ENCODE data around the gene PIGB. TPM values are rescaled to one million over a fixed set of nuclear protein-coding genes. Genes with fewer than 3 reads are reported as not detected.

Gene PIGB
- total and polyA plus RNA-seq, 2 of the 13 experiments (the other 11 are each of a cell fraction or from before 2014, with no cell fraction given): 14.5 to 19.1 TPM

DNA sequence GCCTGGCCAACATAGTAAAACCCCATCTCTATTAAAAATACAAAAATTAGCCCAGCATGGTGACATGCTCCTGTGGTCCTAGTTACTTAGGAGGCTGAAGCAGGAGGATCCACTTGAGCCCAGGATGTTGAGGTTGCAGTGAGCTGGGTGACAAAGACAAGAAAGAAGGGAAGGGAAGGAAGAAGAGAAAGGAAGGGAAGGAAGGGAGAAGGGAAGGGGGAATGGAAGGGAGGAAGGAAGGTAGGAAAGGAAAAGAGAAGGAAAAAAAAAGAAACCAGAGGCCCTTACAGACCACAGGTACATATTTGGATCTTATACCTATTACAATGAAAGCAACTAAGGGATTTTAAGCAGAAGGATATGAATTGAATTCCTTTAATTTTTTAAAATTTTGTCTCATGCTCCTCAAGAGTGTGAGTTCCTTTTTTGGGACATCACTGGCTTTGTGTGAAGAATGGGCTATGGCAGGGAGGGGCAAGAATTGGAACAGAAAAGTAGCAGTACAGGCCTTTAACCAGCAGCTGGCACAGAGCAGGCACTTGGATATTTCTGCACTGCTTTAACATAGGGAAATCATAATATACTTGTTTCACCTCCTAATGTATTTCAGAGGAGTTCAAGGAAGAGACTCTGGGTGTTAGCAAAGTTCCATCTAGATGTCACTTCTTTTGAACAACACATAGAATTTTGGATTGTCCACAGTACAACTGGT is 37.3 kb upstream of the PIGB start (continued):
- TF ChIP-seq, protein P1, sequence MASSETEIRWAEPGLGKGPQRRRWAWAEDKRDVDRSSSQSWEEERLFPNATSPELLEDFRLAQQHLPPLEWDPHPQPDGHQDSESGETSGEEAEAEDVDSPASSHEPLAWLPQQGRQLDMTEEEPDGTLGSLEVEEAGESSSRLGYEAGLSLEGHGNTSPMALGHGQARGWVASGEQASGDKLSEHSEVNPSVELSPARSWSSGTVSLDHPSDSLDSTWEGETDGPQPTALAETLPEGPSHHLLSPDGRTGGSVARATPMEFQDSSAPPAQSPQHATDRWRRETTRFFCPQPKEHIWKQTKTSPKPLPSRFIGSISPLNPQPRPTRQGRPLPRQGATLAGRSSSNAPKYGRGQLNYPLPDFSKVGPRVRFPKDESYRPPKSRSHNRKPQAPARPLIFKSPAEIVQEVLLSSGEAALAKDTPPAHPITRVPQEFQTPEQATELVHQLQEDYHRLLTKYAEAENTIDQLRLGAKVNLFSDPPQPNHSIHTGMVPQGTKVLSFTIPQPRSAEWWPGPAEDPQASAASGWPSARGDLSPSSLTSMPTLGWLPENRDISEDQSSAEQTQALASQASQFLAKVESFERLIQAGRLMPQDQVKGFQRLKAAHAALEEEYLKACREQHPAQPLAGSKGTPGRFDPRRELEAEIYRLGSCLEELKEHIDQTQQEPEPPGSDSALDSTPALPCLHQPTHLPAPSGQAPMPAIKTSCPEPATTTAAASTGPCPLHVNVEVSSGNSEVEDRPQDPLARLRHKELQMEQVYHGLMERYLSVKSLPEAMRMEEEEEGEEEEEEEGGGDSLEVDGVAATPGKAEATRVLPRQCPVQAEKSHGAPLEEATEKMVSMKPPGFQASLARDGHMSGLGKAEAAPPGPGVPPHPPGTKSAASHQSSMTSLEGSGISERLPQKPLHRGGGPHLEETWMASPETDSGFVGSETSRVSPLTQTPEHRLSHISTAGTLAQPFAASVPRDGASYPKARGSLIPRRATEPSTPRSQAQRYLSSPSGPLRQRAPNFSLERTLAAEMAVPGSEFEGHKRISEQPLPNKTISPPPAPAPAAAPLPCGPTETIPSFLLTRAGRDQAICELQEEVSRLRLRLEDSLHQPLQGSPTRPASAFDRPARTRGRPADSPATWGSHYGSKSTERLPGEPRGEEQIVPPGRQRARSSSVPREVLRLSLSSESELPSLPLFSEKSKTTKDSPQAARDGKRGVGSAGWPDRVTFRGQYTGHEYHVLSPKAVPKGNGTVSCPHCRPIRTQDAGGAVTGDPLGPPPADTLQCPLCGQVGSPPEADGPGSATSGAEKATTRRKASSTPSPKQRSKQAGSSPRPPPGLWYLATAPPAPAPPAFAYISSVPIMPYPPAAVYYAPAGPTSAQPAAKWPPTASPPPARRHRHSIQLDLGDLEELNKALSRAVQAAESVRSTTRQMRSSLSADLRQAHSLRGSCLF (CRISPR knock-in tag; IDR thresholded peaks at IDR 0.05; ENCODE audit: borderline replicate concordance): no peak
- TF ChIP-seq ZC3H13 (CRISPR knock-in tag; IDR thresholded peaks at IDR 0.05): no peak

DNA sequence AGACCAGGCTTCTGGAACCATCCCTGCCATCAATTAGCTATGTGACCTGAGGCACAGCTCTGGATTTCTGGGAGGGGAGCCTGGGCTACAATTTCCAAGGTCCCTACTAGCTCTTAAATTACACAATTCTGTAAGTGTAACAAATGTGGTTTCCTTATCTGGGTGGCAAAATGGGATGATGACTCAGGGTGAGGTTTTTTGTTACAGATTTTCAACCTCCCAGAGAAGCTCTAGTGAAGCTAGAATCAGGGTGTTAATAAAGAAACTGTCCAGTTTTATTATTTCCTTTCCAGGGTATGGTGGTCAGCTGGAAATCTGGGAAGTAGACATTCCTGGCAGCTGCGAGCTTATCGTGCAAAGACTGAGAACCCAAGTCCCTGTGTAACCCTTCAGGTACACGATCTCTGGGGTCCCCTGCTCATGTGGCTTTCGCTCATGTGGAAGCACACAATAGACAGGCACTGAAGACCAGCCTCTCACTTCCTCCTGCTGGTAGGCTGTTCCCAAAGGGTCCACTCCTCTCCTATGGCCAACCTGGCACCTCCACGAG is 36.7 kb upstream of the PIGB start:
- BruUV-seq (replicated peaks): no TSS peak
- Histone ChIP-seq H3K4me3 (replicated peaks in 1 of 3; ENCODE audit: insufficient read depth in 1 of 3, low read depth in 2 of 3, low read length in 3 of 3) (no peak overlapping the region), H2AFZ (ENCODE audit: low read length) (no peak overlapping the region), H4K20me1 (ENCODE audit: insufficient read depth, low read length) (no peaks in the 10 kb centered on the region), H3K4me2 (ENCODE audit: low read depth, low read length) (no peak overlapping the region), H3K27ac (ENCODE audit: extremely low read length, insufficient read depth, low read length) (no peak overlapping the region), H3K79me2 (ENCODE audit: insufficient read depth, low read length) (no peaks in the 10 kb centered on the region), H3K9ac (ENCODE audit: insufficient read depth, low read depth, low read length) (no peak overlapping the region), H3K9me3 (ENCODE audit: low read length) (no peaks in the 10 kb centered on the region), H3K4me1 (ENCODE audit: insufficient read depth, low read length) (peaks cover 12% of the 10 kb centered on the region), H3K27me3 (ENCODE audit: control insufficient read depth in 1 of 2, insufficient read depth in 2 of 2, low read length in 2 of 2) (no peaks in the 10 kb centered on the region), H3K36me3 (replicated peaks in 1 of 2; ENCODE audit: control insufficient read depth in 1 of 2, insufficient read depth in 2 of 2, low read length in 2 of 2) (no peaks in the 10 kb centered on the region)
- intact Hi-C loops (cut with micrococcal nuclease; ENCODE audit: unreplicated experiment) (no loop called here), in situ Hi-C loops (cut with HindIII; ENCODE audit: extremely low pct_ligation_motif_present, low pct_unique_long_range_greater_than_20kb) (no loop called here)
- POLR2A ChIA-PET: no interaction called here
- no peak for TF ChIP-seq RORA (CRISPR knock-in tag; IDR thresholded peaks at IDR 0.05)
- TF ChIP-seq, protein P2, sequence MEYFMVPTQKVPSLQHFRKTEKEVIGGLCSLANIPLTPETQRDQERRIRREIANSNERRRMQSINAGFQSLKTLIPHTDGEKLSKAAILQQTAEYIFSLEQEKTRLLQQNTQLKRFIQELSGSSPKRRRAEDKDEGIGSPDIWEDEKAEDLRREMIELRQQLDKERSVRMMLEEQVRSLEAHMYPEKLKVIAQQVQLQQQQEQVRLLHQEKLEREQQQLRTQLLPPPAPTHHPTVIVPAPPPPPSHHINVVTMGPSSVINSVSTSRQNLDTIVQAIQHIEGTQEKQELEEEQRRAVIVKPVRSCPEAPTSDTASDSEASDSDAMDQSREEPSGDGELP (IDR thresholded peaks at IDR 0.05; ENCODE audit: borderline replicate concordance, low read depth): no peak
- no peak for FAIRE-seq
- no peak for ATAC-seq
- DNase-seq (ENCODE audit: low spot score): no peak
- 73% methylated on average over 4 of the region's 5 CpGs for WGBS (ENCODE audit: low lambda C conversion rate)
- CTCF ChIA-PET (ENCODE audit: low intra/inter-chr PET ratio, low total read pairs): no interaction called here

Measured in HepG2 (cell line).